GM21390 (cell line): ENCODE results near the gene CSMD2.

ENCODE experiments used
- ATAC-seq: cut with Tn5 transposase; IDR thresholded peaks from one replicate; pipeline ENCODE4 v1.9.1; 2021; ENCODE audit not compliant: unreplicated experiment

The CSMD2 gene

GRCh38 chr1:33624261-33624990 is 540.6 kb downstream of the CSMD2 start:
- ATAC-seq = no peak

- no peak for ATAC-seq
These were observed 541.2 kb downstream of the CSMD2 start for GRCh38 chr1:33623811-33624210.

GRCh38 chr1:33622757-33623156 is 542.3 kb downstream of the CSMD2 start:
- ATAC-seq = no peak

- ATAC-seq = no peak
These were observed 546.4 kb downstream of the CSMD2 start for GRCh38 chr1:33618636-33619035.

GRCh38 chr1:33617451-33617850 is 547.6 kb downstream of the CSMD2 start:
- ATAC-seq = no peak

GRCh38 chr1:33616780-33617179 is 548.2 kb downstream of the CSMD2 start:
- ATAC-seq = no peak

GRCh38 chr1:33615546-33615945 is 549.5 kb downstream of the CSMD2 start:
- ATAC-seq = no peak

- no peak for ATAC-seq
These were observed 554.1 kb downstream of the CSMD2 start for GRCh38 chr1:33610864-33611455.

- no peak for ATAC-seq
These were observed 554.6 kb downstream of the CSMD2 start for GRCh38 chr1:33610391-33610790.

GRCh38 chr1:33609739-33610138 is 555.3 kb downstream of the CSMD2 start:
- no peak for ATAC-seq

GRCh38 chr1:33608825-33609400 is 556.1 kb downstream of the CSMD2 start:
- ATAC-seq = no peak

- no peak for ATAC-seq
These were observed 557.5 kb downstream of the CSMD2 start for GRCh38 chr1:33607444-33608005.

- no peak for ATAC-seq
These were observed 558.8 kb downstream of the CSMD2 start for GRCh38 chr1:33606272-33606671.

- no peak for ATAC-seq
These were observed 562.8 kb downstream of the CSMD2 start for GRCh38 chr1:33602271-33602670.

GRCh38 chr1:33601751-33602150 is 563.3 kb downstream of the CSMD2 start:
- no peak for ATAC-seq

GRCh38 chr1:33599516-33600115 is 565.4 kb downstream of the CSMD2 start:
- no peak for ATAC-seq

GRCh38 chr1:33588726-33589125 is 576.3 kb downstream of the CSMD2 start:
- no peak for ATAC-seq

- ATAC-seq = no peak
These were observed 578.2 kb downstream of the CSMD2 start for GRCh38 chr1:33586795-33587194.

GRCh38 chr1:33586106-33586505 is 578.9 kb downstream of the CSMD2 start:
- no peak for ATAC-seq

GRCh38 chr1:33583567-33583966 is 581.5 kb downstream of the CSMD2 start:
- ATAC-seq = no peak

- no peak for ATAC-seq
These were observed 586.2 kb downstream of the CSMD2 start for GRCh38 chr1:33578557-33579448.
